Smooth muscle cell (in vitro differentiated cells): ENCODE measurements around the gene TMX2. TPM values are rescaled to one million over a fixed set of nuclear protein-coding genes. Genes with fewer than 3 reads are reported as not detected.
A peak's percentile ranks its signal among the peaks of the same experiment; 100 is the strongest.
"Not testable (repeated sequence)": the region's sequence is repeated elsewhere in the genome, so short reads cannot be mapped to it uniquely, and the experiment has no call there.

Experiments used
- DNase-seq: peaks from one replicate; lab custom pipeline; 2025; ENCODE audit not compliant: unreplicated experiment; lab: John Stamatoyannopoulos, UW
- H2AFZ ChIP-seq: fragments of 200-600 bp; sonication (generic); 2 replicates; pipeline ENCODE4 v1.6.0; 2016; ENCODE audit warnings: antibody characterized with exemption, low read depth, mild to moderate bottlenecking
- H3F3A ChIP-seq: fragments of 200-600 bp; sonication (generic); 2 replicates; pipeline ENCODE4 v1.6.0; 2017; ENCODE audit warnings: antibody characterized with exemption, low read depth
- H3K27ac ChIP-seq: fragments of 200-600 bp; sonication (generic); 2 replicates; pipeline ENCODE4 v1.5.1; 2016; ENCODE audit warnings: low read depth, mild to moderate bottlenecking
- H3K27me3 ChIP-seq: fragments of 200-600 bp; sonication (generic); 2 replicates; pipeline ENCODE4 v1.6.1; 2016; ENCODE audit warnings: low read depth, mild to moderate bottlenecking
- H3K36me3 ChIP-seq: fragments of 200-600 bp; sonication (generic); 2 replicates; pipeline ENCODE4 v1.5.1; 2016; ENCODE audit warnings: low read depth
- H3K4me1 ChIP-seq: fragments of 200-600 bp; sonication (generic); 2 replicates; pipeline ENCODE4 v1.5.1; 2016; ENCODE audit warnings: low read depth
- H3K4me2 ChIP-seq: fragments of 200-600 bp; sonication (generic); 2 replicates; pipeline ENCODE4 v1.6.0; 2016; ENCODE audit warnings: mild to moderate bottlenecking
- H3K4me3 ChIP-seq: fragments of 200-600 bp; sonication (generic); 2 replicates; pipeline ENCODE4 v1.5.1; 2016; ENCODE audit warnings: mild to moderate bottlenecking
- H3K79me2 ChIP-seq: fragments of 200-600 bp; sonication (generic); 2 replicates; pipeline ENCODE4 v1.6.0; 2016; ENCODE audit warnings: low read depth, mild to moderate bottlenecking
- H3K9ac ChIP-seq: fragments of 200-600 bp; sonication (generic); 2 replicates; pipeline ENCODE4 v1.6.0; 2016; ENCODE audit warnings: low read depth
- H3K9me3 ChIP-seq: fragments of 200-600 bp; sonication (generic); replicated peaks from 2 replicates; pipeline ENCODE4 v1.5.1; 2016; ENCODE audit warnings: low read depth
- H4K20me1 ChIP-seq: fragments of 200-600 bp; sonication (generic); 2 replicates; pipeline ENCODE4 v1.6.0; 2016; ENCODE audit warnings: low read depth
- WGBS: methylation state at CpG from one replicate; pipeline ENCODE4 v1.1.7; 2016; ENCODE audit warnings: low lambda C conversion rate; 5-methylcytosine and 5-hydroxymethylcytosine counted together
- polyA plus RNA-seq: library from polyadenylated mRNA; unstranded; fragments of >200 nt; fragmentation: Nextera tagmentation; extraction: Ambion mirVana; gene quantifications from 2 replicates; pipeline ENCODE4 v1.2.1, GENCODE V29; 2016
- total RNA-seq: library from RNA; depleted of rRNA; stranded (reverse); fragments of >200 nt; gene quantifications from 2 replicates; pipeline ENCODE4 v1.2.3, GENCODE V29; 2014
- TF ChIP-seq, protein P1 (sequence below): fragments of 200-600 bp; sonication (generic); IDR thresholded peaks from 2 replicates; pipeline ENCODE4 v1.5.1; 2017; ENCODE audit warnings: borderline replicate concordance, mild to moderate bottlenecking, antibody characterized with exemption; ENCODE audit not compliant: insufficient read depth, poor library complexity, severe bottlenecking

The TMX2 gene
- total and polyA plus RNA-seq, 2 experiments from 2014 or later, result 82.6 to 86.6 TPM

DNA sequence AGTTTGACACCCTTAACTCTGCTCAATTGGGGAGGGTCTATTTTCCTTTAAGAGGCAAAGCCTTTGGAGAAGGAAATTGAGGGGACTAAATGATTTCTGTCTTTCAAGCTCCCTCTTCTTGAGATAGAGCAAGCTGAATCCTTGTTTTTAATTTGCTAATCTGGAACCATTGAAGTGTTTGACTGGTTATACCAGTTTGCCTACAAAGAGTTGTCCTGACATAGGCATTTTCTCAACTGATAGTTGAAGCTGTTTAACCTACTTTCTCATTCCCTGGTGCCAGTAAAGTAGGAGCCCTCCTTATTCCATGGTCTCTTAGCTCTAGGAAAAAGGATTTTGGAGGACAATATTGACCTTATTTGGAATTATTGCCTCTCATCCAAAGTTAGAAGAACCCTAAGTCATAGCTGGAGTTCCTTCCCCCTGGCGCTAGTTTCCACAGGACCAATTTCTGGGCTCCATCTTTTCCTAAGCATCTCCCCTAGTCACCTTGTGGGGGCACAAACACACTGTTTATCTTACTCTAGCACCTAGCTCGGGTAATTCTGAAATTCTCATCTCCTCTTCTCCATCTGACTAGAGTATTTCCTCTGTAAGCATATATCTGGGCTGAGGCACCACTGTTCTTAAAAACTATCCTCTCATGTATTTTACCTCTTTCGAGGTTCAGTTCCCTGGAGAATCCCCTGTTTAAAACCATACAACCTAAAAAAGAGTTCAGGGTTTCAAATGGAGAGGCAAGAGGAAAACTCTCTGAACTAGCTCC lies 37.0 kb upstream of the TMX2 start:
- H4K20me1 ChIP-seq, result peaks cover 81% of the 10 kb centered on the region
- no peak overlapping the region for H3K4me3 ChIP-seq
- DNase-seq, result no peak
- H3K9me3 ChIP-seq, result no peaks in the 10 kb centered on the region
- H2AFZ ChIP-seq, result no peak overlapping the region
- H3F3A ChIP-seq, result no peaks in the 10 kb centered on the region
- H3K27me3 ChIP-seq, result no peaks in the 10 kb centered on the region
- peaks cover 93% of the 10 kb centered on the region for H3K79me2 ChIP-seq
- no peaks in the 10 kb centered on the region for H3K4me1 ChIP-seq
- 93% methylated on average over 3 of the region's 3 CpGs for WGBS
- H3K4me2 ChIP-seq, result peak overlapping the region; percentile 4
- TF ChIP-seq, protein P1, sequence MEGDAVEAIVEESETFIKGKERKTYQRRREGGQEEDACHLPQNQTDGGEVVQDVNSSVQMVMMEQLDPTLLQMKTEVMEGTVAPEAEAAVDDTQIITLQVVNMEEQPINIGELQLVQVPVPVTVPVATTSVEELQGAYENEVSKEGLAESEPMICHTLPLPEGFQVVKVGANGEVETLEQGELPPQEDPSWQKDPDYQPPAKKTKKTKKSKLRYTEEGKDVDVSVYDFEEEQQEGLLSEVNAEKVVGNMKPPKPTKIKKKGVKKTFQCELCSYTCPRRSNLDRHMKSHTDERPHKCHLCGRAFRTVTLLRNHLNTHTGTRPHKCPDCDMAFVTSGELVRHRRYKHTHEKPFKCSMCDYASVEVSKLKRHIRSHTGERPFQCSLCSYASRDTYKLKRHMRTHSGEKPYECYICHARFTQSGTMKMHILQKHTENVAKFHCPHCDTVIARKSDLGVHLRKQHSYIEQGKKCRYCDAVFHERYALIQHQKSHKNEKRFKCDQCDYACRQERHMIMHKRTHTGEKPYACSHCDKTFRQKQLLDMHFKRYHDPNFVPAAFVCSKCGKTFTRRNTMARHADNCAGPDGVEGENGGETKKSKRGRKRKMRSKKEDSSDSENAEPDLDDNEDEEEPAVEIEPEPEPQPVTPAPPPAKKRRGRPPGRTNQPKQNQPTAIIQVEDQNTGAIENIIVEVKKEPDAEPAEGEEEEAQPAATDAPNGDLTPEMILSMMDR, result no peak
- no peak overlapping the region for H3K9ac ChIP-seq
- peak overlapping the region; percentile 49 for H3K27ac ChIP-seq
- H3K36me3 ChIP-seq, result no peaks in the 10 kb centered on the region

DNA sequence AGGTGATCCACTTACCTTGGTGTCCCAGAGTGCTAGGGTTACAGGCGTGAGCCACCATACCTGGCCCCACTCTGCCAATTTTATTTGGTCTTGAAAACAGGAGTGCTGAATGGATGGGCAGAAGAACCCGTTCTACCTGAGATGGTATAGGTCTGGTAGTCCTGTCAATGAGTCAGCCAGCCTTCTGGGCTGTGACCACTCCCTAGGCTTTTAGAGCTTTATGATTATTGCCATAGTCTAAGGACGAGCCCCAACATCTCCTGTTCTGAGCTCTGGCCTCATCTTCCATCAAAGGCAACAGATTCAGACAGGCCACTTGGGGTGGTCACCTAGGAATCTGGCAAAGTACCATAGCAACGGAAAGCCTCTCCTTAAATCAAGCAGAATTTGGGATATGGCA lies 33.0 kb upstream of the TMX2 start:
- TF ChIP-seq, protein P1, result no peak
- H3K36me3 ChIP-seq, result peaks cover 11% of the 10 kb centered on the region

DNA sequence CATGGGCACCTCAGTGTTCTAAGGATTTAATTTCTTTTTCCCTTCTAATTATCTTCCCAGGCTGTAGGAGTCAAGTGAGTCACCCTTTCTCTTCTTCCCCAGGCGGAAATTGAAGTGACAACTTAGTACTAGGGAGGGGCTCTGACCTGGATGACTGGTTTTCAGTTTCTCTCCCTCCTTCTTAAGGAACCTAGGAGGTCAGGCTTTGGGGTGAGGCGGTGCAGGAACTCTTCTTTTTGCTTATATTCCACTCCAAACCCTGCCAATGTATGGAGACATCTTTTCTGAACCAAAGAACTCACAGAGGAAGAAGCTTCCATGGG lies 31.9 kb upstream of the TMX2 start:
- no peak overlapping the region for H2AFZ ChIP-seq
- no peak for DNase-seq
- no peaks in the 10 kb centered on the region for H3K9me3 ChIP-seq
- peak overlapping the region; percentile 25 for H3K4me2 ChIP-seq
- TF ChIP-seq, protein P1, result no peak
- peak overlapping the region; percentile 67 for H3K27ac ChIP-seq
- H3K27me3 ChIP-seq, result no peaks in the 10 kb centered on the region
- no peaks in the 10 kb centered on the region for H3K4me1 ChIP-seq
- peaks cover 15% of the 10 kb centered on the region for H3K36me3 ChIP-seq
- peaks cover 61% of the 10 kb centered on the region for H4K20me1 ChIP-seq
- peaks cover 92% of the 10 kb centered on the region for H3K79me2 ChIP-seq
- 60% methylated on average over 2 of the region's 2 CpGs for WGBS
- H3K4me3 ChIP-seq, result no peak overlapping the region
- no peaks in the 10 kb centered on the region for H3F3A ChIP-seq
- peak overlapping the region; percentile 51 for H3K9ac ChIP-seq

More for the DNA sequence above, 33.0 kb upstream of the TMX2 start:
- Histone ChIP-seq H3K4me3 (no peak overlapping the region), H2AFZ (no peak overlapping the region), H3K9me3 (no peaks in the 10 kb centered on the region), H4K20me1 (peaks cover 71% of the 10 kb centered on the region), H3K4me2 (no peak overlapping the region), H3K9ac (peak overlapping the region; percentile 16), H3K79me2 (peaks cover 88% of the 10 kb centered on the region), H3K4me1 (no peaks in the 10 kb centered on the region), H3K27ac (peak overlapping the region; percentile 67), H3K27me3 (no peaks in the 10 kb centered on the region), H3F3A (no peaks in the 10 kb centered on the region)
- 87% methylated on average over 4 of the region's 4 CpGs for WGBS
- no peak for DNase-seq

DNA sequence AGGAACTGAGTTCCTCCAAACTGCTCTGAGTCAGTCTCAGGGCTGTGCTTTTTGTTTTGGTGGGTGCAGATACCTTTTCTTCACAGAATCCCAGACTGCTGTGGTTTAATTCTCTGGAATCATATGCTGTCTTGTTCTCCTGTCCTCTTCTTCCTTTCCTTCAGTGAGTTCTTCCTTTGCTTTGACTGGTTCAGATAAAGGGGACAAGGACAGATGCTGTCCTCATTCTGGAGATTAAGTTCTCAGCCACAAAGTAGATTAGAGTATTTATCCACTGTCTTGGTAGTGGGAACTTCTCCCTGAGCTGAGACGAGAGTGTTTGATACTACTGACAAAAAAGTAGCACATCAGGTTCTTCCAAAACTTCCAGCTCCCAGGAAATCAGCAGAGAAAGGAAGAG lies 31.2 kb upstream of the TMX2 start:
- H2AFZ ChIP-seq, result no peak overlapping the region
- peak overlapping the region; percentile 51 for H3K9ac ChIP-seq
- no peaks in the 10 kb centered on the region for H3K27me3 ChIP-seq
- H3K4me3 ChIP-seq, result no peak overlapping the region
- peak overlapping the region; percentile 25 for H3K4me2 ChIP-seq
- H3K4me1 ChIP-seq, result no peaks in the 10 kb centered on the region
- no peaks in the 10 kb centered on the region for H3K9me3 ChIP-seq
- no peaks in the 10 kb centered on the region for H3F3A ChIP-seq
- peak overlapping the region; percentile 67 for H3K27ac ChIP-seq
- TF ChIP-seq, protein P1, result no peak
- peaks cover 85% of the 10 kb centered on the region for H3K79me2 ChIP-seq
- H3K36me3 ChIP-seq, result peaks cover 15% of the 10 kb centered on the region
- H4K20me1 ChIP-seq, result peaks cover 56% of the 10 kb centered on the region
- 26% methylated on average over 1 of the region's 1 CpG for WGBS
- no peak for DNase-seq

DNA sequence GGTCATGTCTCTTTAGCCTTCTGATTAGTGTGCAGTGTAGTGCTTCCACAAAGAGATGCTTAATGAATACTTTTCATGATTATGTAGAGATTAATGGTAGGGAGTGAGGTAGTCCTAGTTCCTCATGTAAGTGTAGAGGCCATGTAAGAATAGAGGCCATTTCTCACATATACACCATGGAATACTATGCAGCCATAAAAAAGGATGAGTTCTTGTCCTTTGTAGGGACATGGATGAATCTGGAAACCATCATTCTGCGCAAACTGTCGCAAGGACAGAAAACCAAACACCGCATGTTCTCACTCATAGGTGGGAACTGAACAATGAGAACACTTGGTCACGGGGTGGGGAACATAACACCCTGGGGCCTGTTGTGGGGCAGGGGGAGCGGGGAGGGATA lies 21.9 kb upstream of the TMX2 start:
- H3K36me3 ChIP-seq, result peaks cover 32% of the 10 kb centered on the region
- H2AFZ ChIP-seq, H3K27me3 ChIP-seq, H3K79me2 ChIP-seq, H3K4me2 ChIP-seq, H3K27ac ChIP-seq, DNase-seq, H3K4me1 ChIP-seq, H3K4me3 ChIP-seq, H3K9ac ChIP-seq, H3K9me3 ChIP-seq, H4K20me1 ChIP-seq, H3F3A ChIP-seq: not testable (repeated sequence)
- 98% methylated on average over 5 of the region's 5 CpGs for WGBS
